Right ventricle myocardium inferior (tissue), 1 donor: ENCODE data around the gene GREB1L. TPM values are rescaled to one million over a fixed set of nuclear protein-coding genes. Genes with fewer than 3 reads are reported as not detected.
A peak's percentile ranks its signal among the peaks of the same experiment; 100 is the strongest.

Source experiments
- ATAC-seq: fragments of 200-7000 bp; cut with Tn5 transposase; one replicate; pipeline ENCODE4 v1.9.1; 2020; ENCODE audit warnings: mild to moderate bottlenecking, moderate library complexity
- DNase-seq: peaks from one replicate; pipeline ENCODE4 v3.0.0; 2021; ENCODE audit errors: missing footprints
- intact Hi-C: fragments of 100-400 bp; cut with DNase I; formaldehyde crosslinking; loops from one replicate; pipeline ENCODE4 v1.11.0; 2022
- total RNA-seq: library from RNA; stranded (reverse); fragmentation: NEBNext Ultra II Directional; extraction: Animal tissue kit (Norgen Biotek cat#: 25700); gene quantifications from one replicate; pipeline ENCODE4 v1.2.1, GENCODE V29; 2021
- donor health status: DM: no; HTN: yes; CAD: no; lungs with severe emphysema.

The GREB1L gene
- total RNA-seq, 1 donor from 2014 or later = 6.4 TPM

DNA sequence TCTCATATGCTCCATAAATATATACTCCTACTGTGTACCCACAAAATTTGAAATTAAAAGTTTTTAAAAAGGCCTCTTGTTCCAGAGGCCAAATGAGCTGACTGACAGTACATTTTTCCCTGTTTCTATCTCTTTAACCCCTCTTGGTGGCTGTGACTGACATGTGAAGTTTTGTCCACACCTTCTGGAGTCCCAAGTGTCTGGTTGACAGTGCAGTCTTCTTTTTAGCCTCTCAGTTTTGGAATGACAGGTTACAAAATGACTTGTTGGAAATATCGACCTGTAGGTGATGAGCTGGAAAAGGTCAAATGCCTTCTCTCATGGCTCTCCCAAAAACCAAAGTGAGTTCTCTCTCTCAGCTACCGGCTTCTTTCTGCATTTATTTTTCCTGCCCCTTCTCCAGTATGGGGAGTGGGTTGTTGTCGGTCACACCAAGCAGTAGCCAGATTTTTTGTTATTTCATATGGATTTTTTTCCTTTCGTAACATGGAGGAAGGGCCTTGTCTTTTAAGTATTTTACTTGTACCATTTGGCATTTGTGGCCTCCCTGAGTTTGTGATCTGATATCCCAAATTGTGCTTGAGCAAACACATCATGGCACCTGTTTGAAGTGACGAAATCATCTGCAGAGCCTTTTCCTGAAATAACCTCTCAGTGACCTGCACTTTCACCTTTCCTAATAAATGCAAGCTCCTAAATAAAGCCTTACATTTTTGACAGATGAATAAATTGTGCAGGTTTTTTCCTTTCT is 214.6 kb downstream of the GREB1L start:
- no peak for ATAC-seq
- no peak for DNase-seq
- intact Hi-C loops = loop anchor here (5.0 kb wide), 1 partner anchor 214 kb away; the partner anchor contains the start of gene GREB1L

DNA sequence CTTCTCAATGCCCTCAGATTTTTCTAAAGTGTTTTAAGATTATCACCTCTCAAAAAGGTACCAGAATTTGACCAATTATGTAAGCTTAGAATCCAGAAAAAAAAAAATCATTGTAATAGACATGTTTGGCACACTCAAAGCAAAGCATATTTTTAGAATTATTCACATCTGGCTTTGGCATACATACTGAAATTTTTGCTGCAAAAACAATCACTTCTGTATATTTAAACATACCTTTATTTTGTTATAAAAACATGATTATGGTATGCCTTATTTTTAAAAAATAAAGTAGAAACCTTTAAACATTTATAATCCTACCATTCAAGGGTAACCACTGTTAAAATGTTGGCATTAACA is 215.1 kb downstream of the GREB1L start:
- intact Hi-C loops = loop anchor here (5.0 kb wide), 1 partner anchor 215 kb away; the partner anchor contains the start of gene GREB1L
- ATAC-seq = no peak
- no peak for DNase-seq

DNA sequence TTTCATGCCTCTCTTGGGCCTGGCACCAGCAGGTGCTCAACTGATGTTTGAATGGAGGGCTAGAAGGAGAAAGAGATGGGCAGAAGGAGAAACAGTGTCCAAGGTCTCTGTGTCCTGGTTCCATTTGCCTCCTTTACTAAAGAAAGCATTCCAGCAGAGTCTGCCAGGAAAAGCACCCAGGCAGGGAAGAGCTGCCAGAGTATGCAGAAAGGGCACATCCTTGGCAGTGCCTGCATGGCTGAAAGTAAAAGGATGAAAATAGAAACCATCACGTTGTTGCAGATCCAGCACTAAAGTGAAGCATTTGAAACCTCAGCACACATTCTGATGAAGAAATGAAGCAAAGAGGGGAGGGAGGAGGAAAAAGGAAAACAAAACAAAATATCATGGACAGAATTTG is 216.3 kb downstream of the GREB1L start:
- no peak for DNase-seq
- peak; percentile 88 for ATAC-seq
- intact Hi-C loops = loop anchor here (2.0 to 5.0 kb wide), 2 partner anchors 128 to 216 kb away; partner anchors contain the start of gene GREB1L

DNA sequence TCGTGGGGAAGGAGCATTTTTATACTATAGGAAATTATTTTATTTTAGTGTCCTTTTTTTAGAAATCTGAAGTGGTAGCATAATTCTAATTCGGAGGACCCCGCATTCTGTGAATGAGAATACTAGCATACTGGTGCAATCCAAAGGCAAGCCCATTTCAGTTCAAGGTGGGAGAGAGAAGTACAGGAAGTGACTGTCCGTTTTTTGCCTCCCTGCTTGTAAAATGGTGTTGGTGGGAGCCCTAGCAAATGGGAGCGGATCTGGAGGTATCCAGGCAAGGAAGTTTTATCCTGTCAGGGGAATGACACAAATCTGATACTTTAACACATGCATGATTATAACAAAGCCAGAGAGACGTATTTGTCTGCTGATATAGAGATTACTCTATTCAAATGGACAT is 216.8 kb downstream of the GREB1L start:
- intact Hi-C loops = loop anchor here (2.0 to 5.0 kb wide), 2 partner anchors 128 to 216 kb away; partner anchors contain the start of gene GREB1L
- no peak for ATAC-seq

DNA sequence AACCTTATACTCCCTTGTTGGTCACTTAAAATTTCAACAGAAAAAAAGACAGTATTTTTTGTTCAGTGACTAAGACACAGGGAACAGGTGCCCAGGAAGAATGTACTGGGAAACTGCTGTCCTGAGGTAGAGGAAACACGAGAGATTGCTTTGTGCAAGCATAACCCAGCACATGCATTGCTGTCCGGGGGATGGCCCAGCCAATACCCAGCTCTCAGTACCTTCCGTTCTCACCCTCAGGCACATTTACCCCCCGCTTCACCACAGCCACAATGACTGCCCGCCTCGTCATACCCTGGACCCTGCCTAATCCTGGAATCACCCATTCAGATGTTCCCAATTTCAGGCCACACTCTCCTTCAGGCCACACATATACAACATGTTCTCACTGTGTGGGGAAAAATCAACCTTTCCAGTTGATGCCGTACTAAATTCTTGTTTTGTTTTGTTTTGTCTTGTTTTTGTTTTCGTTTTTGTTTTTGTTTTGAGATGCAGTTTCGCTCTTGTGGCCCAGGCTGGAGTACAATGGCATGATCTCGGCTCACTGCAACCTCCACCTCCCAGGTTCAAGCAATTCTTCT is 217.8 kb downstream of the GREB1L start:
- intact Hi-C loops = loop anchor here (2.0 to 5.0 kb wide), 2 partner anchors 129 to 217 kb away; partner anchors contain the start of gene GREB1L
- ATAC-seq = no peak
- DNase-seq = no peak

More for the DNA sequence above, 216.8 kb downstream of the GREB1L start:
- no peak for DNase-seq

DNA sequence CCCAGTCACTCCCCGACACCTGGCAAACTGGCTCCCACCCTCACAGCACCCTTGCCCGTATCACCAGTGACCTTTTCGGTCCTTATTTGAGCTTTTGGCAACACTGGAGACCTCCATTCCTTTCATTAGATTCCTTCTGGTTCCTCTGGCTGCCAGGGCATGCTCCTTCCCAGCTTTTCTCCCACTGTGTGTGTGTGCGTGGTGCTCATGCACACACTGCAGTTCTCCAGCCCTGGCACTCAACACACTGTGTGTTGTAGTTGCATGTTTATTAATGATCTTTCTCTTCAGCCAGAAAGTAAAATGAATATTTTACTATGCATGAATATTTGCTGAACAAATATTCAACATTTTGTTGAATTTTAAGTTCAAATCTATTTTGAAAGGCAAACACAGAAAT is 219.4 kb downstream of the GREB1L start:
- intact Hi-C loops = no loop called here
- no peak for ATAC-seq
- no peak for DNase-seq

DNA sequence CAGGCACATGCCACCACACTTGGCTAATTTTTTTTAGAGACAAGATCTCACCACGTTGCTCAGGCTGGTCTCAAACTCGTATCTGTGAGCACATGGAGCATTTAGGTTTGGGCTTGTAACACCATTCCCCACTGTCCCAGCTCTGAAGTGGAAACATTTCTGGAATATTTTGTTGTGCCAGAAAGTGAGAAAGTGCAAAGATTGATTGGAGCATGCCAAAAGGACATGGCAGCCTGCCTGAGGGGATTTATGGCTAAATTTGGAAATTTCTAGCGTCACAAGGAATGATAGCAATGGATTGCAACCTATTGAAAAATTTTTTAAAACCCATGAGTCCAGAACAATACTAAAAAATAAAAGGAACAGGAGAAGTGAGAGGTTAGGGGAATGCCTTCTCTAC is 221.7 kb downstream of the GREB1L start:
- intact Hi-C loops = no loop called here
- no peak for ATAC-seq
- no peak for DNase-seq

DNA sequence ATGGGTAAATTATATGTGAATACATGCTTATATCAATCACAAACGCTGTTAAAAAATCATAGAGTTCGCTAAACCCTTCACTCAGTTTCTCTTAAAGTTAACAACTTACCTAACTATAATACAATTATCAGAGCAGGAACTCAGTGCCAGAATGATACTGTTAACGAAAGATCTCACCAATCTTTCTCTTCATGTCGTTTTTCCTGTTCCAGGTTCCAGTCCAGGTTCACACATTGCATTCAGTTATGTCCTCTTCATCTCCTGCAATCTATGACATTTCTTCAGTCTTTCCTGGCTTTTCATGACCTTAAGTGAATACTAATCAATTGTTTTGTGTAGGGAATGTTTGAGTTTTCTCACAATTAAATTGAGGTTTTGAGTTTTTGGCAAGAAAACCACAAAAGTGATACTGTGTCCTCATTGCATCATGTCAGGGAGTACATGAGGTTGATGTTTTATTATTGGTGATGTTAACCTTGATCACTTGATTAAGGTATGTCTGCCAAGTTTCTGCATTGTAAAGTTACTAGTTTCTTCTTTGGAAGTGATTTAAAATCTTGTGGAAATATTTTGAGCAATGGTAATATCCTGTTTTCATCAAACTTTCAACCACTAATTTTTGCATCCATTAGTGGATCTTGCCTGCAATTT is 226.6 kb downstream of the GREB1L start:
- intact Hi-C loops = no loop called here
- DNase-seq = no peak
- no peak for ATAC-seq

DNA sequence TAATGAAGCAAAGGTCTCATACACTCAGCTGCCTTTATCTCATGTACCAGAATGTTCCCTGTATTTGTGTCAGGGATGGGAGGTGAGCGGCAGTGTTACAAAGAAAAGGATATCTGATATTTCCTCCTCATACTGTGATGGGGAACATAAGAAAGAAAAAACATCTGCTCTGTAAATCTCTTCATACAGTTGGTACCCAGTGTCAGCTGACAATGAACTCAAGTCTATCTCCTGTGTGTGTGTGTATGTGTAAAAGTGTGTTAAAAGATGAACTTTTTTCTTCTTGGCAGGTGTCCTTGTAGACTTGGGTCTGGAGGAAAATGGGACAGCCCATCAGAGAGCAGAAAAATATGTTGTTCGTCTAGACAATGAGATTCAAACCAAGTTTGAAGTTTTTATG is 230.7 kb downstream of the GREB1L start:
- intact Hi-C loops = loop anchor here (10.0 kb wide), 1 partner anchor 58 kb away; no protein-coding TSS in a partner anchor
- ATAC-seq = no peak
- DNase-seq = no peak

DNA sequence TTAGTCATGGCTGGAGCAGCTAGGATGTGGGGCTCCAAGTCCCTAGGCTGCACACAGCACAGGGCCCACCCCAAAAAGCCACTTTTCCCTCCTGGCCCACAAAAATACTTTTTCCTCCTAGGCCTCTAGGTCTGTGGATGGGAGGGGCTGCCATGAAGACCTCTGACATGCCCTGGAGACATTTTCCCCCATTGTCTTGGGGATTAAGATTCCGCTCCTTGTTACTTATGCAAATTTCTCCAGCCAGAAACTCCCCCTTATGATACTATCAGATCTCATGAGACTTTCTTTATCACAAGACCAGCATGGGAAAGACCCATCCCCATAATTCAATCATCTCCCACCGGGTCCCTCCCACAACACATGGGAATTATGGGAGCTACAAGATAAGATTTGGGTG is 232.6 kb downstream of the GREB1L start:
- DNase-seq (no peak), ATAC-seq (no peak)
- intact Hi-C loops = loop anchor here (10.0 kb wide), 1 partner anchor 60 kb away; no protein-coding TSS in a partner anchor

DNA sequence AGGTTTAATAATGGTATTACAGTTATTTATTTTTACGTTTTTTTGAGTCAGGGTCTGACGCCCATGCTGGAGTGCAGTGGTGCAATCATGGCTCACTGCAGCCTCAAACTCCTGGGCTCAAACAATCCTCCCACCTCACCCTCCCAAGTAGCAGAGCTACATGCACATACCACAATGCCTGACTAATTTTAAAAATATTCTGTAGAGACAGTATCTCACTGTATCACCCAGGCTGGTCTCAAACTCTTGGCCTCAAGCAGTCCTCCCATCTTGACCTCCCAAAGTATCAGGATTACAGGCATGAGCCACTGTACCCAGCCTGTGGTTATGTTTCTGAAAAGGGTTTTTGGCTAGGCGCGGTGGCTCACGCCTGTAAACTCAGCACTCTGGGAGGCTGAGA is 237.7 kb downstream of the GREB1L start:
- intact Hi-C loops = loop anchor here (10.0 kb wide), 2 partner anchors 65 to 375 kb away; no protein-coding TSS in a partner anchor

DNA sequence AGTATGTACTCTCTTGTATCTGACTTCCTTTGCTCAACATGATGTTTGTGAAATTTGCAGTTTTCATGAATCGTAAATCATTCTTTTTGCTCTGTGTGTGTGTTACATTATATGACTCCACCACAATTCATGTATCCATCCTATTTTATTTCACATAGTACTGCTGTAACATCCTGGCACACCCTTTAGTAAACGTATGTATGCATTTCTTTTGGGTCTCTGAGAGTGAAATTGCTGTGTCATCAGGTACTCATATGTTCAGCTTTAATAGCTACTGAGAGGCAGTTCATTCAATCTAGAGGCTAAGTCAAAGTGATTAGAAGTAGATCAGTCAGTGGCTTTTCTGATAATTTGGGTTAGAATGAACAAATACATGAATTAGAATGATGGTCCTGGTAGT is 239.7 kb downstream of the GREB1L start:
- ATAC-seq (no peak), DNase-seq (no peak)
- intact Hi-C loops = loop anchor here (10.0 kb wide), 1 partner anchor 373 kb away; no protein-coding TSS in a partner anchor

More for the DNA sequence above, 237.7 kb downstream of the GREB1L start:
- no peak for DNase-seq
- ATAC-seq = no peak

DNA sequence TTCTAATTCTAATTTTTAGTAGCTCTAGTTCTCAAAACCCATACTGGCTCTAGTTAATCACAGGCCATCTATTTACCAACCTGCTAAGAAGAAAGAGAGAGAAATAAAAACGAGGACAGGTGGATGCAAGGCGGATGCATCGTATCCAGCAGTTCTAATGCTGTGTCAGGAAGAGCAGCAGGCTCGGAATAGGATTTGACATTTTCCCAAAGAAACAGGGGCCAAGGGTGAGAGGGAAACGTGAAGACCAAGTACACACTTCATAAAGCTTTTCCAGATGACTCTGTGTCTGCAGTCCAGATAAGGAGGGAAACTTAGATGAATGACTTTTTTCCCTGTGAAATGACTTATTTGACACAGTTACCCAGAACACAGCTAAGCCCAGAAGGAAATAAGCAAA is 241.0 kb downstream of the GREB1L start:
- ATAC-seq (no peak), DNase-seq (no peak)
- intact Hi-C loops = loop anchor here (10.0 kb wide), 1 partner anchor 372 kb away; no protein-coding TSS in a partner anchor

DNA sequence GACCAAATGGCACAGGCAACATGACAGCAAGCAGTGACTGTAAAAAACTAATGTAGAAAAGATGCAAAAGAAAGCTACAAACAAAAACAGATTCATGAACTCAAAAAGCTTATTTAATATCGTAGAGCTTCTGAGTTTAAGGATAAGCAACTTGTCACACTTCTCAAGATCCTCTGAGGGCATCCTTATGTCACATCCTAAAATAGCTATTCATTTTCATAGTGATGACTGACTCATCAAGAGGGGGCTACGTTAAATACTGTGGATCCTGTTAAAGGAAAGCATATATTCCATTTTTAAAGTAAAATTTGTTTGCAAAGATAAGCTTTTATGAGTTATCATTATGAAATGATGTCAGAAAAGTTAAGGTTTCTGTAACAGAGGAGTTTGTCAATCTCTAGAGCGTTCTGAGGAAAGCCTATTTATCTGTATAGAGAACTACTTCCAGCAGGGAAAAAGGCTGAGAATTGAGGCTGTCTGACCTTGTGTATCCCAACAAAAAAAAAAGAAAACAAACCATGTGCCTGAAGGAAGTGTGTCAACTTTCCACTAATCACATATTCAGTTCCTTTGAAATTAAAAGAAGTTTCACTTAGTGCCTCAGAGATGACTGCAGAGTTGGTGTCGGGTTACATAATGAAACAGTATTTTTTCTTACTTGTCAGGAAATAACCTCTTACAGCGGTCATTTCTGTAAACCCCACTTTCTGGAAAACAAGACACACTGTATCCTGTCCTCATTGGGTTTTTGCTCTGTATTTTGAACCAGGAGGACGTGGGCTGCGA is 243.0 kb downstream of the GREB1L start:
- ATAC-seq (no peak), DNase-seq (no peak)
- intact Hi-C loops = loop anchor here (10.0 kb wide), 1 partner anchor 370 kb away; no protein-coding TSS in a partner anchor

DNA sequence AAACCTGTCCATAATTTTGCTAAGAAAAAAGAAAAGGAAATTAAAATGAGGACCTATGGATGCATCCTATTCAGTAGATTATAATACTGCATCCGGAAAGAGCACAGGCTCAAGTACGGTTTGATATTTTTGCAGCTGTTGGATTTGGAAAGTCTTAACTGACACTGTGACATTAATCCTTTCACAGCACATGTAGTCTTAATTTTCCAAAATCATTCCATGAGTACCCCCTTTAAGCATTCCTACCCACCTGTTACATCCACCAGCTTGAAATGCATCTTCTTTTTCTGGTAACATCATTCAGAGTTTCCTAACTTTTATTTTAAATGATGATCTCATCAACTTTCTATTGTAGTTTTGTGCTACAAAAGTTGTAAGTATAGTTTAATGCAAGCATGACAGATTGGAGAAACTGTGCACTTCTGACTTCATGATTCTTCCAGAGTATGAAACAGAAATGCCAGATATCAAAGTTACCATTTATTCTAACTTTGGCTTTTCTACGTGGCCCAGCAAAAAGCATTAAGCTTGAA is 244.9 kb downstream of the GREB1L start:
- ATAC-seq = no peak
- no peak for DNase-seq
- intact Hi-C loops = loop anchor here (10.0 kb wide), 1 partner anchor 368 kb away; no protein-coding TSS in a partner anchor

DNA sequence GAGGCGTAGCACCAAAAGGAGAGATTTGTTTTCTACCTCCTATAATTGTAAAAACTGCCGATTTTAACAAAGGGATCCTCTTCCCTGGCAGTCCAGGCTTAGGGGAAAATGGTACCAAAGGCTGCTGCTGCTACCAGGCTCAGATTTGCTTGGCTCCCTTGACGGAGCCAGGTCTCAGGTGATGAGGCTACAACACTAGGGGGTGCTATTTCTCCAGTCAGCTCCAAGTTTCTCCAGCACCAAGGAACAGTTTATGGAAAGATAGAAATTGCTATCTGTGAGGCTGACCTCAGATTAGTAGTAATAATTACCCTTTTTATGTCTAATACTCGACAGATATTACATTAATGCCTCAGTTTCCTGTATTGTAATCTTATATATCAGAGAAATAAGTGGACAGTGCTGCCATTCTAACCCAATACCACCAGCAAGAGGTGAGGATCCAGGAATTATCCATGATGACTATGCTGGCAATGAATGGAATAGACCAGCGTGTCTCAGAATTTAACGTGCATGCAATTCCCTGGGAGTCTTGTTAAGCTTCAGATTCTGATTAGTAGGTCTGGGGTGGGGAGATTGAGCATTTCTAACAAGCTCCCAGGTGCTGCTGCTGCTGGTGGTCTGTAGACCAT is 247.2 kb downstream of the GREB1L start:
- ATAC-seq (peak; percentile 48), DNase-seq (no peak)
- intact Hi-C loops = loop anchor here (10.0 kb wide), 1 partner anchor 366 kb away; no protein-coding TSS in a partner anchor

DNA sequence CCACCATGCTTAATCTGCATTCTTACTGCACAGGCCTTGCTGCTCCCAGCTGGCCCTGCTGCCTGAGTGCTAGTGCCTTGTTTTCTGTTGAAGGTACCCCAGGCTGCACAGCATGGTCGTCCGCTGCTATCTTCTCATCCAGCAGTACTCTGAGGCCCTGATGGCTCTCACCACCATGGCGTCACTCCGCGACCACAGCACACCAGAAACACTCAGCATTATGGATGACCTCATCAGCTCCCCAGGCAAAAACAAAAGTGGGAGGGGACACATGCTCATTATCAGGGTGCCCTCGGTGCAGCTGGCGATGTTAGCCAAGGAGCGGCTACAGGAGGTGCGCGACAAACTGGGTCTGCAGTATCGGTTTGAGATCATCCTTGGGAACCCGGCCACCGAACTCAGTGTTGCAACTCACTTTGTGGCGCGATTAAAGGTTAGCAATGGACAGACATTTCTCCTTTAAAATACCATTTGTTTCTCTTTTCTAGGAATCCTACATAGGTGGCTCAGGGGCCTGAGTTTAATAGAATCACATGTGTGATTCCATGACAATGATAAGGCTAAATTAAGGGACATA is 248.0 kb downstream of the GREB1L start:
- intact Hi-C loops = loop anchor here (10.0 kb wide), 1 partner anchor 365 kb away; no protein-coding TSS in a partner anchor
- ATAC-seq = no peak

More for the DNA sequence above, 248.0 kb downstream of the GREB1L start:
- DNase-seq = no peak
